GM21619 (cell line): ENCODE results near the gene LIF.
"Not testable (repeated sequence)": the region's sequence is repeated elsewhere in the genome, so short reads cannot be mapped to it uniquely, and the experiment has no call there.

Source experiments
- ATAC-seq: cut with Tn5 transposase; IDR thresholded peaks from one replicate; pipeline ENCODE4 v1.9.1; 2021; ENCODE audit not compliant: unreplicated experiment

The LIF gene

GRCh38 chr22:30212363-30212995 is 34.1 kb downstream of the LIF start:
- no peak for ATAC-seq

GRCh38 chr22:30211124-30211820 is 35.3 kb downstream of the LIF start:
- ATAC-seq, result no peak

- ATAC-seq, result no peak
Measured at GRCh38 chr22:30210235-30210909, 36.2 kb downstream of the LIF start.

- no peak for ATAC-seq
Measured at GRCh38 chr22:30209642-30210041, 36.9 kb downstream of the LIF start.

- ATAC-seq, result no peak
Measured at GRCh38 chr22:30208631-30209603, 37.6 kb downstream of the LIF start.

- ATAC-seq, result no peak
Measured at GRCh38 chr22:30206944-30207343, 39.6 kb downstream of the LIF start.

- no peak for ATAC-seq
Measured at GRCh38 chr22:30205281-30206115, 41.1 kb downstream of the LIF start.

- no peak for ATAC-seq
Measured at GRCh38 chr22:30204742-30205111, 41.8 kb downstream of the LIF start.

GRCh38 chr22:30204015-30204741 is 42.4 kb downstream of the LIF start:
- no peak for ATAC-seq

GRCh38 chr22:30202531-30203006 is 44.0 kb downstream of the LIF start:
- no peak for ATAC-seq

- ATAC-seq, result no peak
Measured at GRCh38 chr22:30201945-30202344, 44.6 kb downstream of the LIF start.

GRCh38 chr22:30200905-30201304 is 45.7 kb downstream of the LIF start:
- not testable (repeated sequence) for ATAC-seq

- ATAC-seq, result no peak
Measured at GRCh38 chr22:30198921-30199320, 47.6 kb downstream of the LIF start.

GRCh38 chr22:30198152-30198825 is 48.3 kb downstream of the LIF start:
- ATAC-seq, result no peak

- no peak for ATAC-seq
Measured at GRCh38 chr22:30197389-30197788, 49.2 kb downstream of the LIF start.

- no peak for ATAC-seq
Measured at GRCh38 chr22:30196880-30197336, 49.7 kb downstream of the LIF start.

- ATAC-seq, result no peak
Measured at GRCh38 chr22:30196141-30196879, 50.2 kb downstream of the LIF start.
